ENCODE measurements around the gene NPY5R.

DNA sequence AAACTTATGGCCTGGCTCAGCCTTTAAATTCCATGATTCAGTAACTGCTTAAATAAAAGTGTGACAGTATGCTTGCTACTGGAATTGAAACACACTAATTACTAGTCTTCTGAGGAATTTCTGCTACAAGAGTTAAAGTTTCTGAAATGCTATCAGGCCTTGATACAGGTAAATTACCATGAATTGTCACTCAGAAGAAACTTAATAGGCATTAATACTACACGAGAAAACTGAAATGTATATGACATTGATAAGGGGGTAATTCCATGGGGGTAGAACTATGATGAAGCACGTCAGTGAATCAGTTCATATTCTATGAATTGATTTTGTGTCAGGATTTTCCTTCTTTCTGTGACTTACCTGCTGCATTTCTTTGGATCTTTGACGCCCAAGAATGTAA is 8.3 kb upstream of the NPY5R start:
- TF ChIP-seq, protein P1, sequence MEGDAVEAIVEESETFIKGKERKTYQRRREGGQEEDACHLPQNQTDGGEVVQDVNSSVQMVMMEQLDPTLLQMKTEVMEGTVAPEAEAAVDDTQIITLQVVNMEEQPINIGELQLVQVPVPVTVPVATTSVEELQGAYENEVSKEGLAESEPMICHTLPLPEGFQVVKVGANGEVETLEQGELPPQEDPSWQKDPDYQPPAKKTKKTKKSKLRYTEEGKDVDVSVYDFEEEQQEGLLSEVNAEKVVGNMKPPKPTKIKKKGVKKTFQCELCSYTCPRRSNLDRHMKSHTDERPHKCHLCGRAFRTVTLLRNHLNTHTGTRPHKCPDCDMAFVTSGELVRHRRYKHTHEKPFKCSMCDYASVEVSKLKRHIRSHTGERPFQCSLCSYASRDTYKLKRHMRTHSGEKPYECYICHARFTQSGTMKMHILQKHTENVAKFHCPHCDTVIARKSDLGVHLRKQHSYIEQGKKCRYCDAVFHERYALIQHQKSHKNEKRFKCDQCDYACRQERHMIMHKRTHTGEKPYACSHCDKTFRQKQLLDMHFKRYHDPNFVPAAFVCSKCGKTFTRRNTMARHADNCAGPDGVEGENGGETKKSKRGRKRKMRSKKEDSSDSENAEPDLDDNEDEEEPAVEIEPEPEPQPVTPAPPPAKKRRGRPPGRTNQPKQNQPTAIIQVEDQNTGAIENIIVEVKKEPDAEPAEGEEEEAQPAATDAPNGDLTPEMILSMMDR (IDR thresholded peaks at IDR 0.05; ENCODE audit: poor library complexity): no peak
- no peak for TF ChIP-seq EZH2 (IDR thresholded peaks at IDR 0.05; ENCODE audit: borderline replicate concordance)
